DND-41 (cell line): Measurements from ENCODE around the gene TIGD6.

Source experiments
- ATAC-seq: fragments of 200-7000 bp; cut with Tn5 transposase; 3 replicates; pipeline ENCODE4 v1.9.1; 2021; ENCODE audit warnings: low read depth; ENCODE audit not compliant: insufficient read depth
- DNase-seq: peaks from one replicate; pipeline ENCODE4 v3.0.0-alpha.2; 2020
- H2AFZ ChIP-seq: 2 replicates; pipeline ENCODE4 v1.6.0; 2012; ENCODE audit warnings: low read depth, low read length
- H3K27ac ChIP-seq: 2 replicates; pipeline ENCODE4 v1.5.1; 2012; ENCODE audit warnings: low read length, inconsistent platforms
- H3K27me3 ChIP-seq: fragments of 200-600 bp; sonication (generic); 2 replicates; pipeline ENCODE4 v1.6.0; 2012; ENCODE audit warnings: low read length, mild to moderate bottlenecking, inconsistent platforms; ENCODE audit not compliant: insufficient read depth, poor library complexity
- H3K36me3 ChIP-seq: 2 replicates; pipeline ENCODE4 v1.5.1; 2012; ENCODE audit warnings: low read length, inconsistent platforms; ENCODE audit not compliant: insufficient read depth
- H3K4me1 ChIP-seq: 2 replicates; pipeline ENCODE4 v1.5.1; 2012; ENCODE audit warnings: mild to moderate bottlenecking, low read length; ENCODE audit not compliant: insufficient read depth
- H3K4me2 ChIP-seq: 2 replicates; pipeline ENCODE4 v1.6.0; 2012; ENCODE audit warnings: mild to moderate bottlenecking, moderate library complexity, low read length, inconsistent platforms; ENCODE audit not compliant: insufficient read depth
- H3K4me3 ChIP-seq, 2 experiments: fragments of 200-600 bp in 1 of 2; shearing (Covaris generic) in 1 of 2; 2 replicates each; pipeline ENCODE4 v1.5.1; 2012 to 2016; ENCODE audit warnings: inconsistent platforms in 2 of 2, low read length in 2 of 2, mild to moderate bottlenecking in 2 of 2, low read depth in 1 of 2, moderate library complexity in 1 of 2
- H3K79me2 ChIP-seq: 2 replicates; pipeline ENCODE4 v1.6.0; 2012; ENCODE audit warnings: low read length, inconsistent platforms; ENCODE audit not compliant: insufficient read depth
- H3K9ac ChIP-seq: 2 replicates; pipeline ENCODE4 v1.6.0; 2012; ENCODE audit warnings: low read depth, mild to moderate bottlenecking, inconsistent platforms, low read length, moderate library complexity
- H3K9me3 ChIP-seq: 2 replicates; pipeline ENCODE4 v1.5.1; 2012; ENCODE audit warnings: low read length, moderate library complexity, mild to moderate bottlenecking, inconsistent platforms; ENCODE audit not compliant: insufficient read depth, severe bottlenecking
- H4K20me1 ChIP-seq: 2 replicates; pipeline ENCODE4 v1.6.0; 2012; ENCODE audit warnings: low read length; ENCODE audit not compliant: insufficient read depth
- CTCF ChIP-seq: IDR thresholded peaks from 2 replicates; pipeline ENCODE4 v1.5.1; 2012; ENCODE audit warnings: borderline replicate concordance, low read length, moderate library complexity, mild to moderate bottlenecking; ENCODE audit not compliant: poor library complexity, severe bottlenecking; ENCODE audit errors: extremely low read depth
- EZH2 ChIP-seq: IDR thresholded peaks from 3 replicates; pipeline ENCODE4 v1.6.1; 2012; ENCODE audit warnings: borderline replicate concordance, low read depth, mild to moderate bottlenecking, moderate library complexity, low read length, inconsistent platforms; ENCODE audit not compliant: severe bottlenecking

TIGD6 gene

GRCh38 chr5:149962601-149963300, 37.7 kb downstream of the TIGD6 start:
- no peak overlapping the region for H3K4me3 ChIP-seq
- no peaks in the 10 kb centered on the region for H3K27me3 ChIP-seq
- H3K27ac ChIP-seq, result no peak overlapping the region
- H3K9ac ChIP-seq, result no peak overlapping the region
- no peaks in the 10 kb centered on the region; the same call in 1 of the 2 replicates for H4K20me1 ChIP-seq
- peak overlapping the region; percentile 92 for H3K4me2 ChIP-seq
- ATAC-seq (no peak), DNase-seq (no peak)
- TF ChIP-seq EZH2 (no peak), CTCF (no peak)
- H3K9me3 ChIP-seq, result no peaks in the 10 kb centered on the region
- no peaks in the 10 kb centered on the region for H3K36me3 ChIP-seq
- peaks cover 20% of the 10 kb centered on the region for H3K79me2 ChIP-seq
- no peak overlapping the region for H2AFZ ChIP-seq
- H3K4me1 ChIP-seq, result peaks cover 26% of the 10 kb centered on the region

DNA sequence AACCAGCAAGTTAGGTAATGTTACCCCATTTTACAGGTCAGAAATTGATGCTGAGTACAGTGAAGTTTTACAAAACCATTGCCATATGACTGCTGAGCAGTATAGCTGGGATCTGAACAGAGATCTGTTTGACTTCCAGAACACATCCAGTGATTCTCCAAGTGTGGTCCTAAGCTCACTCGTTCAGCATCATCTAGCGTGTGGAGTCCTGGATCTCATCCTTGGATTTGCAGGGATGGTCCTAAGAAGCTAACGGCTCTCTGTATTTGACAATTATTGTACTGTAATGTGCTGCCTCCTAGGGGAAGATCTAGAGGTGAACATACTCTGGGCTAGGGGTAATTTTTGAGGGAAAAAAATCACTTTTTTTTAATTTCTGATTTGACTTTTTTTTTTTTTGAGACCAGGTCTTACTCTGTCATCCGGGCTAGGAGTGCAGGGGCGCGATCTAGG, 38.5 kb downstream of the TIGD6 start:
- TF ChIP-seq CTCF (peak; percentile 36), EZH2 (no peak)
- Histone ChIP-seq H2AFZ (no peak overlapping the region), H3K9ac (peak overlapping the region; percentile 79; the same call in 1 of the 2 replicates), H3K36me3 (no peaks in the 10 kb centered on the region), H3K4me1 (peaks cover 26% of the 10 kb centered on the region), H3K27me3 (no peaks in the 10 kb centered on the region), H3K4me3 (peak overlapping the region in 1 of 2 experiments; percentile 70; a peak in 2 of 4 replicates), H3K4me2 (peak overlapping the region; percentile 92), H4K20me1 (no peaks in the 10 kb centered on the region; the same call in 1 of the 2 replicates), H3K27ac (no peak overlapping the region), H3K79me2 (peaks cover 15% of the 10 kb centered on the region), H3K9me3 (no peaks in the 10 kb centered on the region)
- DNase-seq (no peak), ATAC-seq (no peak)

DNA sequence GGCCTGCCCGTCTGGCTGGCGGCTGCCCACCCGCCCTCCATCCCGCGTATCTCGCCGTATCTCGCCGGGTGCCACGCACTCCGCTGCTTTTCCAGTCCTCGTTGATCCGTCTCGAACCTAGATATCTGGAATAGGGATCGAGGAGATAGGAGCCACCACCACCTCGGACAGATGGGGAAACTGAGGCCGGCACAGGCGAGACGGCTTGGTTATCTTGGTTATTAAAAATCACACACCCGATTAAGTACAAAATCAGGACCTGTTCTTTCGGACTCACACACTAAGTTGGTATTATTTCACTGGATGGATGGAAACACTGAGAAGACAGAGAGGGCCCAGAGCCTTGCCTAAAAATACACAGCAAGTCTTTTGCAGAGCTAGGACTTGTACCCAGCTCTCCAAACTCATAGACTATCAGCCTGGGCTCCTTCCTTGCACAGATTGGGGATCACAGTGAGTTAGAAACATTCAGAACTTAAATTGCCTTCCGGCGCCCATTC, 39.2 kb downstream of the TIGD6 start:
- ATAC-seq (no peak), DNase-seq (no peak)
- TF ChIP-seq EZH2, result no peak
- TF ChIP-seq CTCF, result no peak
- no peaks in the 10 kb centered on the region for H3K27me3 ChIP-seq
- peaks cover 12% of the 10 kb centered on the region for H3K79me2 ChIP-seq
- H3K4me2 ChIP-seq, result peak overlapping the region; percentile 92
- peak overlapping the region; percentile 17 for H3K27ac ChIP-seq
- H3K4me1 ChIP-seq, result peaks cover 26% of the 10 kb centered on the region
- no peaks in the 10 kb centered on the region; the same call in 1 of the 2 replicates for H4K20me1 ChIP-seq
- no peaks in the 10 kb centered on the region for H3K36me3 ChIP-seq
- H3K9me3 ChIP-seq, result no peaks in the 10 kb centered on the region
- H3K9ac ChIP-seq, result peak overlapping the region; percentile 79
- peak overlapping the region; percentile 62 to 70 for H3K4me3 ChIP-seq
- H2AFZ ChIP-seq, result peak overlapping the region; percentile 84
